ENCODE data around the gene SRBD1. TPM values are rescaled to one million over a fixed set of nuclear protein-coding genes. Genes with fewer than 3 reads are reported as not detected.

The SRBD1 gene
- polyA plus RNA-seq, 3 donors: 5.8 to 9.2 (median 7.0) TPM

DNA sequence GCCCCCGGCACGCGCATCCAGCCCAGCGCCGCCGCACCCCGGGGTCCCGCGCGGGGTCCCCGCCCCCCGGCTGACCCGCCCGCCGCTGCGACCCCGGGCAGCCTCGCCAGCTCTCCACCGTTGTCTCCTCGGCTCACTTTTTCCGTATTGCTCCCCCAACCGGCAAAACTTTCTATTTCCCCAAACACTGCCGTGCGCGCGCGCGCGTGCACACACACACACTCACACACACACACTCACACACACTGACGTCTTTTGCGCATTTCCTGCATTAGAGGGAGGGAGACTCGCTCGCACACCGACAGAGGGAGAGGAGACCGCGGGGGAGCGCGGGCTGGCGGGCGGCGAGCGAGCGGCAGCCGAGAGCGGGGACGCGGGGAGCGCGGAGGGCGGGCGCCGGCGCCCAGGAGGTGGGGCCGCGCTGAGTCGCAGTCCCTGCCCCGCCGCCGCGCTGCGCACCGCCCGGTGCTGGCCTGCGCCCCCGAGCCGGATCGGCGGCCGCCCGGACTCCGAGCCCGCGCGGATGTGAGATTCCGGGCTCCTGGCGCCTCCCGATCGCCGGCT is 39.9 kb upstream of the SRBD1 start:
- TF ChIP-seq CTCF (IDR thresholded peaks at IDR 0.05): peak; percentile 19
- H3K9ac ChIP-seq (ENCODE audit: insufficient read depth, low read length, poor library complexity, severe bottlenecking): peak overlapping the region; percentile 92
- H3K79me2 ChIP-seq (ENCODE audit: insufficient read depth, low read length): peaks cover 39% of the 10 kb centered on the region
- H3K4me1 Mint-ChIP-seq: peaks cover 41% of the 10 kb centered on the region
- peak overlapping the region; percentile 95 to 98 for H3K4me3 Mint-ChIP-seq
- peak overlapping the region; percentile 87 to 96 (median 91) for H3K27ac Mint-ChIP-seq
- no peaks in the 10 kb centered on the region for H3K9me3 ChIP-seq (replicated peaks in 1 of 2; ENCODE audit: control insufficient read depth in 1 of 2, insufficient read depth in 1 of 2, low read length in 2 of 2)
- H3K36me3 Mint-ChIP-seq: peaks cover 6 to 7% of the 10 kb centered on the region in 2 donors
- peak; percentile 92 to 96 (median 95) for DNase-seq
- no peaks in the 10 kb centered on the region for H3K27me3 ChIP-seq (ENCODE audit: control insufficient read depth in 2 of 2, insufficient read depth in 2 of 2, low read length in 2 of 2)
- peaks cover 28 to 30% of the 10 kb centered on the region in 2 donors for H3K4me1 ChIP-seq (ENCODE audit: control insufficient read depth in 1 of 2, insufficient read depth in 2 of 2, low read length in 2 of 2)
- H3K4me2 ChIP-seq (replicated peaks; ENCODE audit: extremely low read depth, low read length, poor library complexity, severe bottlenecking): peak overlapping the region; percentile 85
- peaks cover 2 to 12% (median 3%) of the 10 kb centered on the region in 3 donors for H3K27me3 Mint-ChIP-seq (ENCODE audit: low read depth in 3 of 3)
- intact Hi-C loops (cut with micrococcal nuclease): loop anchor here in 1 of 2 donors (5.0 kb wide), 2 partner anchors 76 to 241 kb away; no protein-coding TSS in a partner anchor
- peak overlapping the region; percentile 86 to 87 for H3K27ac ChIP-seq (ENCODE audit: low read depth in 1 of 2, low read length in 2 of 2)
- H2AFZ ChIP-seq (ENCODE audit: insufficient read depth, low read depth, low read length, poor library complexity, severe bottlenecking): peak overlapping the region; percentile 79
- H3K36me3 ChIP-seq (replicated peaks in 1 of 2; ENCODE audit: control insufficient read depth in 1 of 2, insufficient read depth in 2 of 2, low read length in 2 of 2): no peaks in the 10 kb centered on the region
- peaks cover 39% of the 10 kb centered on the region for H4K20me1 ChIP-seq (ENCODE audit: insufficient read depth, low read length)
- H3K9me3 Mint-ChIP-seq: peaks cover 0 to 5% (median 2%) of the 10 kb centered on the region in 7 donors
- WGBS (ENCODE audit: insufficient coverage): under 1% methylated on average over 66 of the region's 79 CpGs
- H3K4me3 ChIP-seq (replicated peaks in 1 of 3; ENCODE audit: low read depth in 2 of 3, low read length in 3 of 3): peak overlapping the region; percentile 83 to 91 (median 85)

- H3K4me1 ChIP-seq (ENCODE audit: control insufficient read depth in 1 of 2, insufficient read depth in 2 of 2, low read length in 2 of 2): peaks cover 28 to 30% of the 10 kb centered on the region in 2 donors
- peak overlapping the region; percentile 89 to 98 for H3K4me3 Mint-ChIP-seq
- under 1% methylated on average over 46 of the region's 66 CpGs for WGBS (ENCODE audit: insufficient coverage)
- no peaks in the 10 kb centered on the region for H3K27me3 ChIP-seq (ENCODE audit: control insufficient read depth in 2 of 2, insufficient read depth in 2 of 2, low read length in 2 of 2)
- H3K9me3 Mint-ChIP-seq: peaks cover 0 to 5% (median 2%) of the 10 kb centered on the region in 7 donors
- H3K27ac ChIP-seq (ENCODE audit: low read depth in 1 of 2, low read length in 2 of 2): peak overlapping the region; percentile 86 to 87
- no peaks in the 10 kb centered on the region for H3K36me3 ChIP-seq (replicated peaks in 1 of 2; ENCODE audit: control insufficient read depth in 1 of 2, insufficient read depth in 2 of 2, low read length in 2 of 2)
- H3K27ac Mint-ChIP-seq: peak overlapping the region; percentile 89 to 95 (median 93)
- TF ChIP-seq CTCF (IDR thresholded peaks at IDR 0.05): no peak
- peak overlapping the region; percentile 79 for H2AFZ ChIP-seq (ENCODE audit: insufficient read depth, low read depth, low read length, poor library complexity, severe bottlenecking)
- intact Hi-C loops (cut with micrococcal nuclease): loop anchor here in 1 of 2 donors (5.0 kb wide), 2 partner anchors 77 to 242 kb away; no protein-coding TSS in a partner anchor
- H3K36me3 Mint-ChIP-seq: peaks cover 3 to 6% of the 10 kb centered on the region in 2 donors
- peaks cover 32% of the 10 kb centered on the region for H4K20me1 ChIP-seq (ENCODE audit: insufficient read depth, low read length)
- DNase-seq: peak; percentile 34 to 64 (median 36)
- peaks cover 41% of the 10 kb centered on the region for H3K4me1 Mint-ChIP-seq
- H3K9ac ChIP-seq (ENCODE audit: insufficient read depth, low read length, poor library complexity, severe bottlenecking): peak overlapping the region; percentile 92
- H3K79me2 ChIP-seq (ENCODE audit: insufficient read depth, low read length): peaks cover 33% of the 10 kb centered on the region
- no peaks in the 10 kb centered on the region for H3K9me3 ChIP-seq (replicated peaks in 1 of 2; ENCODE audit: control insufficient read depth in 1 of 2, insufficient read depth in 1 of 2, low read length in 2 of 2)
- H3K4me2 ChIP-seq (replicated peaks; ENCODE audit: extremely low read depth, low read length, poor library complexity, severe bottlenecking): peak overlapping the region; percentile 85
- peaks cover 3 to 12% (median 4%) of the 10 kb centered on the region in 3 donors for H3K27me3 Mint-ChIP-seq (ENCODE audit: low read depth in 3 of 3)
- H3K4me3 ChIP-seq (replicated peaks in 1 of 3; ENCODE audit: low read depth in 2 of 3, low read length in 3 of 3): peak overlapping the region; percentile 83 to 91 (median 85)
These were observed 39.1 kb upstream of the SRBD1 start for GRCh38 chr2:45649858-45650811.
